SU-DHL-6 (cell line): ENCODE measurements around the gene LIPA.

Source experiments
- H2AFZ ChIP-seq: fragments of 200-600 bp; sonication (generic); 2 replicates; pipeline ENCODE4 v1.6.1; 2014; ENCODE audit warnings: low read depth, mild to moderate bottlenecking, moderate library complexity, mixed read lengths, antibody characterized with exemption, low read length; ENCODE audit not compliant: severe bottlenecking
- H3F3A ChIP-seq: fragments of 200-600 bp; shearing (Covaris generic); 2 replicates; pipeline ENCODE4 v1.6.0; 2016; ENCODE audit warnings: antibody characterized with exemption, mild to moderate bottlenecking; ENCODE audit not compliant: insufficient read depth
- H3K27ac ChIP-seq: fragments of 200-600 bp; sonication (generic); 2 replicates; pipeline ENCODE4 v1.5.1; 2016; ENCODE audit warnings: low read depth, mild to moderate bottlenecking, low read length, moderate library complexity, mixed read lengths
- H3K27me3 ChIP-seq: fragments of 200-600 bp; sonication (generic), shearing (Covaris generic); 2 replicates; pipeline ENCODE4 v1.6.0; 2014; ENCODE audit warnings: mild to moderate bottlenecking, low read length
- H3K36me3 ChIP-seq: fragments of 200-600 bp; sonication (generic); 2 replicates; pipeline ENCODE4 v1.6.1; 2014; ENCODE audit warnings: mild to moderate bottlenecking, low read length, mixed read lengths
- H3K4me2 ChIP-seq: fragments of 300-600, 200-600 bp; shearing (Covaris generic), sonication (generic); 2 replicates; pipeline ENCODE4 v1.6.0; 2014; ENCODE audit warnings: low read length, low read depth, mild to moderate bottlenecking; ENCODE audit not compliant: poor library complexity, severe bottlenecking
- H3K4me3 ChIP-seq: fragments of 200-600 bp; sonication (generic); 2 replicates; pipeline ENCODE4 v1.5.1; 2014; ENCODE audit warnings: antibody characterized with exemption, low read length, mild to moderate bottlenecking, mixed read lengths; ENCODE audit not compliant: insufficient read depth, poor library complexity, severe bottlenecking
- H3K79me2 ChIP-seq: fragments of 200-600 bp; sonication (generic); 2 replicates; pipeline ENCODE4 v1.6.1; 2014; ENCODE audit warnings: mild to moderate bottlenecking, low read length, moderate library complexity; ENCODE audit not compliant: insufficient read depth
- H3K9ac ChIP-seq: fragments of 200-600 bp; sonication (generic); 2 replicates; pipeline ENCODE4 v1.7.0; 2014; ENCODE audit warnings: mild to moderate bottlenecking, low read length
- H3K9me2 ChIP-seq: fragments of 200-600 bp; sonication (generic); replicated peaks from 2 replicates; pipeline ENCODE4 v1.6.1; 2014; ENCODE audit warnings: low read length; ENCODE audit not compliant: insufficient read depth
- H3K9me3 ChIP-seq: fragments of 200-600 bp; sonication (generic); 2 replicates; pipeline ENCODE4 v1.6.1; 2014; ENCODE audit warnings: low read length, mixed read lengths; ENCODE audit not compliant: insufficient read depth
- H4K20me1 ChIP-seq: fragments of 200-600 bp; sonication (generic); 2 replicates; pipeline ENCODE4 v1.6.1; 2014; ENCODE audit warnings: low read depth, mild to moderate bottlenecking, antibody characterized with exemption, low read length, moderate library complexity, mixed read lengths
- EZH2phosphoT487 ChIP-seq: fragments of 200-600 bp; sonication (generic), shearing (Covaris generic); conservative IDR thresholded peaks from 2 replicates; pipeline ENCODE4 v1.6.1; 2018; ENCODE audit warnings: mild to moderate bottlenecking, antibody characterized with exemption, low read length, moderate library complexity, mixed read lengths
- TF ChIP-seq, protein P1 (sequence below): fragments of 200-600 bp; sonication (generic); IDR thresholded peaks from one replicate; pipeline ENCODE4 v1.5.1; 2017; ENCODE audit warnings: antibody characterized with exemption, mild to moderate bottlenecking, low read length, moderate library complexity; ENCODE audit not compliant: insufficient read depth, poor library complexity, severe bottlenecking

Gene LIPA

DNA sequence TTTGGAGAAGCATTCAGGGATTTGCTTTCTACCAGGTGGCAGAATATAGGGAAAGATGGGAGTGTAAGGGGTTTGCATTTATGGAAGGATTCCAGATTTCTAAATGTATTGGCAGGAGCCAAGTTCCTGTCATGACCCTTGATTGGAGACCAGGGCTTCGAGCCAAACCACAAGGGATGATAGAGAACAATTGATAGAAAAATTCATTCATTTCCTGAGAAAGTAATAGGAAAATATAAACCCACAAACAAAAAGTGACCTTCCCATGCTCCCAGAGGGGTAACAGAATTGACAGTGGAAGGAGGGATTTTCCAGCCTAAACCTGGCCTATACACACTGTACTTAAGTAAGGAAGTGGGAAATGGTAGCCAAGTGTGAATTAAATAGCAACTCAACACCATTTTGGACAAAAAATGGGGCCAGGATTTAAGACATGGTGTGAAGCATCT lies 27.9 kb upstream of the LIPA start:
- no peak overlapping the region for H3K4me3 ChIP-seq
- no peaks in the 10 kb centered on the region for H3K9me3 ChIP-seq
- TF ChIP-seq, protein P1, sequence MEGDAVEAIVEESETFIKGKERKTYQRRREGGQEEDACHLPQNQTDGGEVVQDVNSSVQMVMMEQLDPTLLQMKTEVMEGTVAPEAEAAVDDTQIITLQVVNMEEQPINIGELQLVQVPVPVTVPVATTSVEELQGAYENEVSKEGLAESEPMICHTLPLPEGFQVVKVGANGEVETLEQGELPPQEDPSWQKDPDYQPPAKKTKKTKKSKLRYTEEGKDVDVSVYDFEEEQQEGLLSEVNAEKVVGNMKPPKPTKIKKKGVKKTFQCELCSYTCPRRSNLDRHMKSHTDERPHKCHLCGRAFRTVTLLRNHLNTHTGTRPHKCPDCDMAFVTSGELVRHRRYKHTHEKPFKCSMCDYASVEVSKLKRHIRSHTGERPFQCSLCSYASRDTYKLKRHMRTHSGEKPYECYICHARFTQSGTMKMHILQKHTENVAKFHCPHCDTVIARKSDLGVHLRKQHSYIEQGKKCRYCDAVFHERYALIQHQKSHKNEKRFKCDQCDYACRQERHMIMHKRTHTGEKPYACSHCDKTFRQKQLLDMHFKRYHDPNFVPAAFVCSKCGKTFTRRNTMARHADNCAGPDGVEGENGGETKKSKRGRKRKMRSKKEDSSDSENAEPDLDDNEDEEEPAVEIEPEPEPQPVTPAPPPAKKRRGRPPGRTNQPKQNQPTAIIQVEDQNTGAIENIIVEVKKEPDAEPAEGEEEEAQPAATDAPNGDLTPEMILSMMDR: no peak
- no peak for TF ChIP-seq EZH2phosphoT487
- no peak overlapping the region for H3K27ac ChIP-seq
- no peaks in the 10 kb centered on the region for H3K36me3 ChIP-seq
- no peak overlapping the region for H3K9ac ChIP-seq
- H3K79me2 ChIP-seq: no peaks in the 10 kb centered on the region
- no peak overlapping the region for H3K4me2 ChIP-seq
- H3K9me2 ChIP-seq: no peaks in the 10 kb centered on the region
- no peaks in the 10 kb centered on the region for H4K20me1 ChIP-seq
- H3K27me3 ChIP-seq: no peaks in the 10 kb centered on the region
- no peaks in the 10 kb centered on the region for H3F3A ChIP-seq
- no peak overlapping the region for H2AFZ ChIP-seq

DNA sequence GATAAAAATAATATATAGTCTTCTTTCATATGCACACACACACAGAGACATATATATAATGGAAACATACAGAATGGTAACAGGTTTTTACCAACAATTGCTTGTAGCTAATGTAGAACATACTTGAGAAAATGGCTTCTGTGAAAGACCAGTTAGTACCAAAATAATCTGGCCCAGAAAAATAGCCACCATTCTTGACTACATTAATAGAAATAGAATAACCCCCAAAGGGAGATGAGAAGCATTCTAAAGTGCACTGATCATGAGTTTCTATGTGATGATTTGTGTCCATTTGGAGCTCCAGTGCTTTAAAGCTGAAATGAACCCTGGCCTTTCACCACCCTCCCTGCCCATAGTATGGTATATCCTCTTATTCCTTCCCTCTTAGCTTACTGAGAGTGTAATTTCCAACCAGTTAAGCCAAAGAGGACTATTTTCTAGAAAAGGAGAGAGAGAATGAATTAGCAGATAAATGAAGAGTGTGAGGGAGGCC lies 27.4 kb upstream of the LIPA start:
- no peaks in the 10 kb centered on the region for H3K9me3 ChIP-seq
- H3K9me2 ChIP-seq: no peaks in the 10 kb centered on the region
- no peak overlapping the region for H3K27ac ChIP-seq
- no peaks in the 10 kb centered on the region for H3F3A ChIP-seq
- no peak overlapping the region for H3K9ac ChIP-seq
- H3K4me2 ChIP-seq: no peak overlapping the region
- TF ChIP-seq EZH2phosphoT487: no peak
- TF ChIP-seq, protein P1: no peak
- H3K79me2 ChIP-seq: no peaks in the 10 kb centered on the region
- H2AFZ ChIP-seq: no peak overlapping the region
- H4K20me1 ChIP-seq: no peaks in the 10 kb centered on the region
- no peaks in the 10 kb centered on the region for H3K36me3 ChIP-seq
- H3K27me3 ChIP-seq: no peaks in the 10 kb centered on the region
- H3K4me3 ChIP-seq: no peak overlapping the region

DNA sequence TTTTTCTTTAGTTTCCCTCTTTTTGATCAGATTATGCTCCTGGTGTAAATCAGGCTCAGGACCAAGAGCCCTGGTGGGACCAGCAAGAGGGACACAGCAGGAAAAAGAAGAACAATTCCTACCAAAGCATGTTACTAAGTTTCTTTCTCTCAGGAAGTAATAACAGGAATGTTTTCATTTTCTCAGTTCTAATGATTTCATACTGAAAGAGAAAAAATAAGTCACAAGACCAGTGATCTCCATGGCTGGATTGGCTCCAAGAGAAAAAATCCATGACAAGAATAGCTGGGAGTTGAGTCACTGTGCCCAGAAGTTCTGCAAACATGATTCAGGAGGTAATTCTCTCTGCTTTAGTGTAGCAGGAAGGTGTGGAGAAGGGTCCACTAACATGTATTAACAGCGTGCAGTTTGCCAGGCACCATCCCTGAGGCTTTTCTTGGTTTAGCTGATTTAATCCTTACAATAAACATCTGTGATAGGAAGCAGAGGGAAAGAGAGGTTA lies 26.5 kb upstream of the LIPA start:
- no peak overlapping the region for H3K4me3 ChIP-seq
- no peaks in the 10 kb centered on the region for H3K9me3 ChIP-seq
- no peak overlapping the region for H3K27ac ChIP-seq
- H3K9me2 ChIP-seq: no peaks in the 10 kb centered on the region
- no peaks in the 10 kb centered on the region for H3K36me3 ChIP-seq
- no peaks in the 10 kb centered on the region for H4K20me1 ChIP-seq
- H3K9ac ChIP-seq: no peak overlapping the region
- H2AFZ ChIP-seq: no peak overlapping the region
- H3K27me3 ChIP-seq: no peaks in the 10 kb centered on the region
- TF ChIP-seq, protein P1: no peak
- no peaks in the 10 kb centered on the region for H3K79me2 ChIP-seq
- no peak overlapping the region for H3K4me2 ChIP-seq
- no peaks in the 10 kb centered on the region for H3F3A ChIP-seq
